K562 (cell line): ENCODE data around the gene NT5C. TPM values are rescaled to one million over a fixed set of nuclear protein-coding genes. Genes with fewer than 3 reads are reported as not detected.
A peak's percentile ranks its signal among the peaks of the same experiment; 100 is the strongest.

Experiments
- HDAC1 ChIP-seq, 2 experiments: fragments of 450-650 bp; IDR thresholded peaks; 2 replicates each; pipeline ENCODE4 v1.6.1; 2016 to 2017; ENCODE audit warnings: inconsistent platforms in 1 of 2, mild to moderate bottlenecking in 1 of 2, moderate library complexity in 1 of 2
- HDAC2 ChIP-seq: fragments of 450-650 bp; IDR thresholded peaks from 2 replicates; pipeline ENCODE4 v1.6.1; 2016; ENCODE audit warnings: mild to moderate bottlenecking
- JUN ChIP-seq, 2 experiments: sonication (generic) in 1 of 2; formaldehyde crosslinking in 1 of 2; IDR thresholded peaks; 2 replicates each; pipeline versions ENCODE4 v1.6.1 to v1.8.0; 2012 to 2022; ENCODE audit warnings: borderline replicate concordance in 2 of 2, mild to moderate bottlenecking in 2 of 2, improper control_type of control experiment in 1 of 2, low read depth in 1 of 2, low read length in 1 of 2, missing genetic modification reagents in 1 of 2
- L3MBTL2 ChIP-seq: fragments of 450-650 bp; IDR thresholded peaks from 2 replicates; pipeline ENCODE4 v1.6.1; 2016; ENCODE audit warnings: mild to moderate bottlenecking, moderate library complexity
- SNRNP70 ChIP-seq: fragments of 200-400 bp; formaldehyde crosslinking; optimal IDR thresholded peaks from 2 replicates; pipeline ENCODE3; 2017; ENCODE audit warnings: low read depth, low read length
- polyA plus RNA-seq, 8 experiments: library from polyadenylated mRNA; depleted of rRNA in 4 of 8; stranded (reverse) in 5 of 8; unstranded in 3 of 8; fragments of >200 nt; fragmentation: Nextera tagmentation in 2 of 8; fragmentation: Illumina TruSeq in 1 of 8; extraction: Ambion mirVana in 2 of 8; extraction: Trizol in 1 of 8; gene quantifications; 2 replicates each; pipeline versions ENCODE4 v1.2.1 to v1.2.3, GENCODE V29; 2011 to 2014; ENCODE audit warnings: inconsistent platforms in 1 of 8, missing spikeins in 1 of 8
- total RNA-seq, 7 experiments: library from RNA; depleted of rRNA in 6 of 7; stranded (reverse); fragments of >200 nt in 6 of 7; fragmentation: Illumina TruSeq in 2 of 7; extraction: Trizol in 2 of 7; gene quantifications; 2 replicates each; pipeline versions ENCODE4 v1.2.1 to v1.2.3, GENCODE V29; 2011 to 2021; ENCODE audit warnings: low replicate concordance in 1 of 7
- TF ChIP-seq, protein P1 (sequence below): fragments of 450-650 bp; conservative IDR thresholded peaks from 2 replicates; pipeline ENCODE4 v1.6.1; 2016; ENCODE audit warnings: missing genetic modification characterization, low read depth, mild to moderate bottlenecking, control low read depth, missing compliant biosample characterization
- TF ChIP-seq, protein P2 (sequence below): fragments of 250-450 bp; sonication (Bioruptor Pico); IDR thresholded peaks from 2 replicates; pipeline ENCODE4 v1.4.0; 2020; ENCODE audit warnings: mild to moderate bottlenecking
- TF ChIP-seq, protein P3 (sequence below): sonication (generic); formaldehyde crosslinking; IDR thresholded peaks from 2 replicates; pipeline ENCODE4 v1.8.0; 2022; ENCODE audit warnings: missing genetic modification reagents, mild to moderate bottlenecking, moderate library complexity, borderline replicate concordance
- TF ChIP-seq, protein P4 (sequence below): fragments of 450-650 bp; IDR thresholded peaks from 2 replicates; pipeline ENCODE4 v1.6.1; 2016; ENCODE audit warnings: low read depth
- TF ChIP-seq, protein P5 (sequence below): fragments of 450-650 bp; formaldehyde crosslinking; IDR thresholded peaks from 2 replicates; pipeline ENCODE4 v1.4.0; 2022; ENCODE audit warnings: mild to moderate bottlenecking, moderate library complexity

NT5C gene
- total and polyA plus RNA-seq, 9 of the 15 experiments (the other 6 are each of a cell fraction or from before 2014, with no cell fraction given): 2.9 to 205 (median 45.0) TPM

DNA sequence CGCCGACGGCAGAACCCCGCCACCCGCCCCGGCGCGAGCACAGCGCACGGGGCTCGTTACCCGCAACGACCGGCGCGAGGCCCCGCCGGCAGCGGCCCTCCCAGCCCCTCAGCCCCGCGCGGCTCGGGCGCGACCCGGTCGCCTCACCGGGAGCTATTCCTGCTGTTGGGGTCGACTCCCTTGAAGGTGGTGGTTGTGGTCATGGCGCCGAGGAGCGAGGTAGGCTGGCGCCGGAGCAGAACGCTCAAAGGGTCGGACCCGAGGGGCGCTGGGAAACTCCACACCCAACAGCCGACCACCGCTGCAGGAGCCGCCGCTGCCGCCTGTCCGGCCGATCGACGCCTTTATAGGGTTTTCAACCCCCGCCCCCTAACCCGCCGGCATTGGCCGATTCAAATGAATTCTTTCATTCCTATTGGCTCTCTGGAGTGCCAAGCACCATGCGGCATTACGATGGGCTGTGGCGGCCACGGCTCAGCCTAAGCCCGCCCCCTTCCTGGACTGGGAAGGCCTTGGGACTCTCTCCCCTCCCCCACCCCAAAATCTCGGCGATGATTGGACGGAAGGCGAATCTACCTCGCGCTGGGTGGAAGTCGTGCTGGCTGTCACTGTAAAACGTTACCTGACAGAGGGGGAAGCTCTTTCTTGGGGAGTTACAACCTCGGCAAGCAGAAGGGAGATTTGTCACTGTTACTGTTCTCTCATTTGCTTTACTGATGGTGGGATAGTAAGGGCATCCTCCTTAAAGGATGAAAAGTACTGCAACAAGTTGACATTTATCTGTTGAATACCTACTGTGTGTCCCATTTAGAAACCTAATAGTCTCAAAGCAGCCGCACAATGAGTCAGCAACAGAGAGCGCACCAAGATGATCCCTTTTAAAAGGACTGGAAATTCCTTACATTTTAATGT is 22.9 kb upstream of the NT5C start, which contains the start of gene JPT1 (continued):
- TF ChIP-seq HDAC1 (IDR thresholded peaks at IDR 0.05) (peak in 1 of 2 experiments; percentile 65; a peak in 2 of 4 replicates), SNRNP70 (no peak), L3MBTL2 (peak; percentile 85), HDAC2 (peak; percentile 76; the same call in 1 of the 2 replicates), JUN (IDR thresholded peaks at IDR 0.05; ENCODE audit: borderline replicate concordance, low read depth, low read length) (no peak; the same call in 1 of the 2 replicates), JUN (CRISPR knock-in tag; IDR thresholded peaks at IDR 0.05; ENCODE audit: borderline replicate concordance) (no peak)
- TF ChIP-seq, protein P1, sequence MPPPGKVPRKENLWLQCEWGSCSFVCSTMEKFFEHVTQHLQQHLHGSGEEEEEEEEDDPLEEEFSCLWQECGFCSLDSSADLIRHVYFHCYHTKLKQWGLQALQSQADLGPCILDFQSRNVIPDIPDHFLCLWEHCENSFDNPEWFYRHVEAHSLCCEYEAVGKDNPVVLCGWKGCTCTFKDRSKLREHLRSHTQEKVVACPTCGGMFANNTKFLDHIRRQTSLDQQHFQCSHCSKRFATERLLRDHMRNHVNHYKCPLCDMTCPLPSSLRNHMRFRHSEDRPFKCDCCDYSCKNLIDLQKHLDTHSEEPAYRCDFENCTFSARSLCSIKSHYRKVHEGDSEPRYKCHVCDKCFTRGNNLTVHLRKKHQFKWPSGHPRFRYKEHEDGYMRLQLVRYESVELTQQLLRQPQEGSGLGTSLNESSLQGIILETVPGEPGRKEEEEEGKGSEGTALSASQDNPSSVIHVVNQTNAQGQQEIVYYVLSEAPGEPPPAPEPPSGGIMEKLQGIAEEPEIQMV (tag): no peak
- TF ChIP-seq, protein P2, sequence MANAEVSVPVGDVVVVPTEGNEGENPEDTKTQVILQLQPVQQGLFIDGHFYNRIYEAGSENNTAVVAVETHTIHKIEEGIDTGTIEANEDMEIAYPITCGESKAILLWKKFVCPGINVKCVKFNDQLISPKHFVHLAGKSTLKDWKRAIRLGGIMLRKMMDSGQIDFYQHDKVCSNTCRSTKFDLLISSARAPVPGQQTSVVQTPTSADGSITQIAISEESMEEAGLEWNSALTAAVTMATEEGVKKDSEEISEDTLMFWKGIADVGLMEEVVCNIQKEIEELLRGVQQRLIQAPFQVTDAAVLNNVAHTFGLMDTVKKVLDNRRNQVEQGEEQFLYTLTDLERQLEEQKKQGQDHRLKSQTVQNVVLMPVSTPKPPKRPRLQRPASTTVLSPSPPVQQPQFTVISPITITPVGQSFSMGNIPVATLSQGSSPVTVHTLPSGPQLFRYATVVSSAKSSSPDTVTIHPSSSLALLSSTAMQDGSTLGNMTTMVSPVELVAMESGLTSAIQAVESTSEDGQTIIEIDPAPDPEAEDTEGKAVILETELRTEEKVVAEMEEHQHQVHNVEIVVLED (CRISPR knock-in tag): no peak
- TF ChIP-seq, protein P3, sequence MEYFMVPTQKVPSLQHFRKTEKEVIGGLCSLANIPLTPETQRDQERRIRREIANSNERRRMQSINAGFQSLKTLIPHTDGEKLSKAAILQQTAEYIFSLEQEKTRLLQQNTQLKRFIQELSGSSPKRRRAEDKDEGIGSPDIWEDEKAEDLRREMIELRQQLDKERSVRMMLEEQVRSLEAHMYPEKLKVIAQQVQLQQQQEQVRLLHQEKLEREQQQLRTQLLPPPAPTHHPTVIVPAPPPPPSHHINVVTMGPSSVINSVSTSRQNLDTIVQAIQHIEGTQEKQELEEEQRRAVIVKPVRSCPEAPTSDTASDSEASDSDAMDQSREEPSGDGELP (CRISPR knock-in tag): peak; percentile 70; the same call in 1 of the 2 replicates
- TF ChIP-seq, protein P4, sequence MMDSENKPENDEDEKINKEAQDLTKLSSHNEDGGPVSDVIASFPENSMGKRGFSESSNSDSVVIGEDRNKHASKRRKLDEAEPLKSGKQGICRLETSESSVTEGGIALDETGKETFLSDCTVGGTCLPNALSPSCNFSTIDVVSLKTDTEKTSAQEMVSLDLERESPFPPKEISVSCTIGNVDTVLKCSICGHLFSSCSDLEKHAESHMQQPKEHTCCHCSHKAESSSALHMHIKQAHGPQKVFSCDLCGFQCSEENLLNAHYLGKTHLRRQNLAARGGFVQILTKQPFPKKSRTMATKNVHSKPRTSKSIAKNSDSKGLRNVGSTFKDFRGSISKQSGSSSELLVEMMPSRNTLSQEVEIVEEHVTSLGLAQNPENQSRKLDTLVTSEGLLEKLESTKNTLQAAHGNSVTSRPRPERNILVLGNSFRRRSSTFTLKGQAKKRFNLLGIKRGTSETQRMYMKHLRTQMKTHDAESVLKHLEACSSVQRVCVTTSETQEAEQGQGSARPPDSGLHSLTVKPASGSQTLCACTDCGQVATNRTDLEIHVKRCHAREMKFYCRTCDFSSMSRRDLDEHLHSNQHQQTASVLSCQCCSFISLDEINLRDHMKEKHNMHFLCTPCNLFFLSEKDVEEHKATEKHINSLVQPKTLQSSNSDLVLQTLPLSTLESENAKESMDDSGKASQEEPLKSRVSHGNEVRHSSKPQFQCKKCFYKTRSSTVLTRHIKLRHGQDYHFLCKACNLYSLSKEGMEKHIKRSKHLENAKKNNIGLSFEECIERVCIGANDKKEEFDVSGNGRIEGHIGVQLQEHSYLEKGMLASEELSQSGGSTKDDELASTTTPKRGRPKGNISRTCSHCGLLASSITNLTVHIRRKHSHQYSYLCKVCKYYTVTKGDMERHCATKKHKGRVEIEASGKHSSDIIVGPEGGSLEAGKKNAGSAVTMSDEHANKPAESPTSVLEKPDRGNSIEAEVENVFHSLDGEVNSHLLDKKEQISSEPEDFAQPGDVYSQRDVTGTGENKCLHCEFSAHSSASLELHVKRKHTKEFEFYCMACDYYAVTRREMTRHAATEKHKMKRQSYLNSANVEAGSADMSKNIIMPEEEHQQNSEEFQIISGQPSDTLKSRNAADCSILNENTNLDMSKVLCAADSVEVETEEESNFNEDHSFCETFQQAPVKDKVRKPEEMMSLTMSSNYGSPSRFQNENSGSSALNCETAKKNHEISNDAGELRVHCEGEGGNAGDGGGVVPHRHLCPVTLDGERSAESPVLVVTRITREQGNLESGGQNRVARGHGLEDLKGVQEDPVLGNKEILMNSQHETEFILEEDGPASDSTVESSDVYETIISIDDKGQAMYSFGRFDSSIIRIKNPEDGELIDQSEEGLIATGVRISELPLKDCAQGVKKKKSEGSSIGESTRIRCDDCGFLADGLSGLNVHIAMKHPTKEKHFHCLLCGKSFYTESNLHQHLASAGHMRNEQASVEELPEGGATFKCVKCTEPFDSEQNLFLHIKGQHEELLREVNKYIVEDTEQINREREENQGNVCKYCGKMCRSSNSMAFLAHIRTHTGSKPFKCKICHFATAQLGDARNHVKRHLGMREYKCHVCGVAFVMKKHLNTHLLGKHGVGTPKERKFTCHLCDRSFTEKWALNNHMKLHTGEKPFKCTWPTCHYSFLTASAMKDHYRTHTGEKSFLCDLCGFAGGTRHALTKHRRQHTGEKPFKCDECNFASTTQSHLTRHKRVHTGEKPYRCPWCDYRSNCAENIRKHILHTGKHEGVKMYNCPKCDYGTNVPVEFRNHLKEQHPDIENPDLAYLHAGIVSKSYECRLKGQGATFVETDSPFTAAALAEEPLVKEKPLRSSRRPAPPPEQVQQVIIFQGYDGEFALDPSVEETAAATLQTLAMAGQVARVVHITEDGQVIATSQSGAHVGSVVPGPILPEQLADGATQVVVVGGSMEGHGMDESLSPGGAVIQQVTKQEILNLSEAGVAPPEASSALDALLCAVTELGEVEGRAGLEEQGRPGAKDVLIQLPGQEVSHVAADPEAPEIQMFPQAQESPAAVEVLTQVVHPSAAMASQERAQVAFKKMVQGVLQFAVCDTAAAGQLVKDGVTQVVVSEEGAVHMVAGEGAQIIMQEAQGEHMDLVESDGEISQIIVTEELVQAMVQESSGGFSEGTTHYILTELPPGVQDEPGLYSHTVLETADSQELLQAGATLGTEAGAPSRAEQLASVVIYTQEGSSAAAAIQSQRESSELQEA: no peak
- TF ChIP-seq, protein P5, sequence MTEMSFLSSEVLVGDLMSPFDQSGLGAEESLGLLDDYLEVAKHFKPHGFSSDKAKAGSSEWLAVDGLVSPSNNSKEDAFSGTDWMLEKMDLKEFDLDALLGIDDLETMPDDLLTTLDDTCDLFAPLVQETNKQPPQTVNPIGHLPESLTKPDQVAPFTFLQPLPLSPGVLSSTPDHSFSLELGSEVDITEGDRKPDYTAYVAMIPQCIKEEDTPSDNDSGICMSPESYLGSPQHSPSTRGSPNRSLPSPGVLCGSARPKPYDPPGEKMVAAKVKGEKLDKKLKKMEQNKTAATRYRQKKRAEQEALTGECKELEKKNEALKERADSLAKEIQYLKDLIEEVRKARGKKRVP (CRISPR knock-in tag): 0 out of 2 replicates have a peak, but pooled peaks have one; percentile 32
